NCI-H446 (cell line): ENCODE data around the gene ECE1.
A peak's percentile ranks its signal among the peaks of the same experiment; 100 is the strongest.
"Not testable (repeated sequence)": the region's sequence is repeated elsewhere in the genome, so short reads cannot be mapped to it uniquely, and the experiment has no call there.

Experiments used
- DNase-seq, 2 experiments: peaks; one replicate each; lab custom pipeline; 2025; lab: John Stamatoyannopoulos, UW

ECE1 gene

GRCh38 chr1:21178271-21178670, 112.0 kb downstream of the ECE1 start:
- not testable (repeated sequence) for DNase-seq

DNA sequence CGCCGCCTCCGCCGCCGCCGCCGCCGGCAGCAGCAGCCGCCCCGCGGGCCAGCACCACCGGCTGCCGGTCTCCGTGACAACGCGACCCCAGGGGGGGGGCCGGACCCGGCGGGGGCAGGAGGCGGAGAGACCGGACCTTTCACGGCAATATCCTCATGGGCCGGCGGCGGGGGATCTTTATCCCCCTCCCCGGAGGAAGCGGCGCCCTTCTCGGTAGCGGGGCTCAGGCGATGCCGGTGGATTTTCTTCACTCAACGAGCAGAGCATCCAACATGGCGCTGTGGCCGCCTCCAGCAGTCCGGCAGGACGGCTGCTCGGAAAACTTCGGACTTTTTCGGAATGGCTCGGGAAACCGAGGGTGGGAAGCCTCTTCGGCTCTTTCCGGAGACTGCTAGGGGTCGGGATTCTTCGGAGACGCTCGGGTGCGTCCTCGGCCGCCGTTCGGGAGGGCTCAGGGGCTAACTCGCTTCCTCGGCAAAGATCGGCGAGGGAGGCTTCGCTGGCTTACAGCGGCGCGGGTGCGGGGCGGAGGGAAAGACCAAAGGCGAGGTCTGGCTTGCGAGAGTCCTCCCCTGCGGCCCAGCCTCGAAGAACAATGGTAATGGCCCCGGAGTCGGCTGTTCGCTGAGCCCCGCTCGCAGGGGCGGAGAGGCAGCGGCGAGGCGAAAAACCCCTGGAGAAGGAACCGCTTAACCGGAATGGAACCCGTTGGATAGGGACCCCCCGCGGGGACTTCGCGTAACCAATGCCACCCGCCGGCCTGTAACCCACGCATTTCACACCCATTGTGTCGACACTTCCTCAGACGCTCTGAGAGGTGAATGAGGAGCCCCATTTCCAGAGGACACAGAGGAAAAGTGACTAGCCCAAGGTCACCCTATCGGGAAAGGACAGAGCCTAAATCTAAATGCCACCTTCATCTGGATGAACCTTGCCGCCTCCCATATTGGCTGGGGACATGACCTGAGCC, 113.4 kb downstream of the ECE1 start, which contains the start of gene EIF4G3:
TSS of gene EIF4G3 (minus strand) at position 312 of the 970 bp plus-strand sequence. CDS start 174,155 bp downstream, outside the sequence.
- DNase-seq, result peak; percentile 99 to 100

GRCh38 chr1:21175670-21176581, 114.3 kb downstream of the ECE1 start:
- peak in 1 of 2 experiments; percentile 34 for DNase-seq

DNA sequence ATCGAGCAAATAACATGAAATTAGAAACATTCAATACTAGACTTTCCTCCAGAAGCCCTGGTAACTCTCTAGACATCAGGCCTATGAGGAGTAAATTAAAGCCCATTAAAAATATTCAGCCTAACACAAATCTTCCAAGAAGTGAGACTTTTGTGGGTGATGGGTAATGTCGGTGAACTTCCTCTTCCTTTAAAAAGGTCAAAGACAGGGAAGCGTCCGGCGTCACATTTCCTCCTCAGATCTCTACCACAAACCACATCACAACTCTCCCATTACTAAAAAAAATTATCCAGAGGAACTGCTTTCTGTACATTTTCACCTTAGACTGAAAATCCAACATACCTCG, 115.0 kb downstream of the ECE1 start:
- DNase-seq, result peak in 1 of 2 experiments; percentile 33

DNA sequence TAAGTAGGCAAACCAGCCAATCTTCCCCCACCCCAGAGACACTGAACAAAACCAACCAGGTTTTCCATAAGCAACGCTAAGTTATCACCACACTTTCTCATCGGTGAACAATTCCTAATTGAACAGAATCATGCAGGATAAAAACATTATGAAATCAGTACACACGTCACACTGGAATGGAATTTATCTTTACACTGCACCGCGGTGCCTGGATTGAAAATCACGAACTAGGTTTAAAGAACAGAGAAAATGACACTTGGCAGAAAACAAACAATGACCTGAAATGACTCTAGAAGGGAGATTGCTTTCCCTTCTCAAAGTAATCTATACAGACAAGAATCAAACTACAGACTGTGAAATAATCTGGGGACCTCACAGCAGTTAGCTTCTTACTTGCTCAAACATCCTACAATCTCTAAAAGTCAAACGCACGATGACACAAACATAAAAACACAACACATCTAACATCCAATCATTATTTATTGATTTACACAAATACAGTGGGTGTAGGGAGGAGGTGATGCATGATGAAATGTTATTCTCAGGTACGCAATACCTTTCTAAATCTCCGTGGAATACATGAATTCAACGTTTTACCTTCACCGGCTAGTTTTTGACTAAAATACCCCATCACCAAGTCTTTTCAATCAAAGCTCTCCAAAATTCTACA, 115.5 kb downstream of the ECE1 start:
- no peak for DNase-seq

DNA sequence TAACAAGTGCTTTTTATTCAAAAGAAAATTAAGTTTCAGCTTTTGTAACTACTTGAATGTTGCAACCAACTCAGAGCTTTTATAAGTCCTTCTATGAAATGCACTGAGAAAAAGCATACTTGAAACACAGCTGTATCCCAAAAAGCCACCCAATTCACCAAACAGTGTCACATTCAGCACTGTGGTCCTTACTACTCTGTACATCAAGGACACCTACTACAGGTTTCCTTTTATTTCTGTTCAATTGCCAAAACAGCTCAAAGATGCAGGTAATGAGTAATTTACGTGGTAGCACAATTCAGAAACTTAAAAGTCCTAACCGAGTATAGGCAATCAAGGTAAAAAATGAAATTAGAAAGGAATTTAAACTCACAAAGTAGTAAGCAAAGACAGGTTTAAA, 116.0 kb downstream of the ECE1 start:
- DNase-seq, result no peak

DNA sequence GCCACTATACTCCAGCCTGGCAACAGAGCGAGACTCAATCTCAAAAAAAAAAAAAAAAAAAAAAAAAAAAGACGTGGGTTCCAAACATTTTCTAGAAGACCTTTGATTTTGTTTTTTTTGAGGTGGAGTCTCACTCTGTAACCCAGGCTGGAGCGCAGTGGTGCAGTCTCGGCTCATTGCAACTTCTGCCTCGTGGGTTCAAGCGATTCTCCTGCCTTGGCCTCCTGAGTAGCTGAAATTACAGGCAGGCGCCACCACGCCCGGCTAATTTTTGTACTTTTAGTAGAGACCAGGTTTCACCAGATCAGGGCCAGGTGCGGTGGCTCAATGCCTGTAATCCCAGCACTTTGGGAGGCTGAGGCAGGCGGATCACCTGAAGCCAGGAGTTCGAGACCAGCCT, 117.2 kb downstream of the ECE1 start:
- not testable (repeated sequence) for DNase-seq

DNA sequence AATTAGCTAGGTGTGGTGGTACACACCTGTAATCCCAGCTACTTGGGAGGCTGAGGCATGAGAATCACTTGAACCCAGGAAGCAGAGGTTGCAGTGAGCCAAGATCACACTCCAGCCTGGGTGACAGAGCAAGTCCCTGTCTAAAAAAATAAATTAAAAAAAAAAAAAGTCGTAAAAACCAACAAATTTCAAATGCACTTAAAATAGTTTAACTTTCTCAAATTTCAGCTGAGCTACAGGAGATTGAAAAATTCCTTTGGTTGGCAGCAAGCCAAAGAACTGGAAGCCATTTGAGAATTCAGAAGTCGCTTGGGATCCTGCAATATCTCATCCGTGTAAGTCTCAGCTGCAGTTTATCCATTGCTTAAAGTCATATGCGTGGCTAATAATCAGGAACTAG, 119.4 kb downstream of the ECE1 start:
- peak in 1 of 2 experiments; percentile 55 for DNase-seq

GRCh38 chr1:21168444-21168843, 121.8 kb downstream of the ECE1 start:
- no peak for DNase-seq
